Mucosa of descending colon (tissue), 3 donors: ENCODE measurements around the gene MTX2. TPM values are rescaled to one million over a fixed set of nuclear protein-coding genes. Genes with fewer than 3 reads are reported as not detected.

Experiments
- ATAC-seq: fragments of 200-7000 bp; cut with Tn5 transposase; one replicate; pipeline ENCODE4 v1.9.1; 2020; ENCODE audit warnings: mild to moderate bottlenecking, moderate library complexity
- DNase-seq, 3 donors: peaks; one replicate each; pipeline ENCODE4 v3.0.0-alpha.2; 2020
- H3K36me3 ChIP-seq: fragments of 200-600 bp; one replicate; pipeline ENCODE4 v1.8.0; 2021; ENCODE audit warnings: low read depth, mild to moderate bottlenecking
- H3K4me1 ChIP-seq: fragments of 200-600 bp; one replicate; pipeline ENCODE4 v1.8.0; 2021; ENCODE audit warnings: low read depth, mild to moderate bottlenecking
- H3K4me3 ChIP-seq: fragments of 200-600 bp; one replicate; pipeline ENCODE4 v1.8.0; 2021; ENCODE audit warnings: mild to moderate bottlenecking
- H3K9me3 ChIP-seq: fragments of 200-600 bp; one replicate; pipeline ENCODE4 v1.8.0; 2021; ENCODE audit warnings: mild to moderate bottlenecking
- intact Hi-C, 2 donors: fragments of 100-400 bp; cut with DNase I in 1 of 2; cut with micrococcal nuclease in 1 of 2; formaldehyde crosslinking; loops; one replicate each; pipeline versions ENCODE4 v1.11.0 to v1.11.1; 2022; cut with DNase I, micrococcal nuclease
- total RNA-seq, 3 donors: library from RNA; stranded (reverse); fragmentation: NEBNext Ultra II Directional in 2 of 3; extraction: Animal tissue kit (Norgen Biotek cat#: 25700) in 2 of 3; gene quantifications; one replicate each; pipeline versions ENCODE4 v1.2.1 to v1.2.4, GENCODE V29; 2021 to 2023
- TF ChIP-seq, protein P1 (sequence below): fragments of 200-600 bp; IDR thresholded peaks from one replicate; pipeline ENCODE4 v1.8.0; 2022; ENCODE audit warnings: antibody characterized with exemption, mild to moderate bottlenecking
- donor health status: DM: no; HTN: no; CAD: no; lungs with moderate emphysema.
- donor health status: DM: no; HTN: no; CAD: no.
- donor health status: DM: no; HTN: yes; CAD: no.

MTX2 gene
- total RNA-seq, 3 donors from 2014 or later, result 27.5 to 29.9 (median 29.8) TPM

DNA sequence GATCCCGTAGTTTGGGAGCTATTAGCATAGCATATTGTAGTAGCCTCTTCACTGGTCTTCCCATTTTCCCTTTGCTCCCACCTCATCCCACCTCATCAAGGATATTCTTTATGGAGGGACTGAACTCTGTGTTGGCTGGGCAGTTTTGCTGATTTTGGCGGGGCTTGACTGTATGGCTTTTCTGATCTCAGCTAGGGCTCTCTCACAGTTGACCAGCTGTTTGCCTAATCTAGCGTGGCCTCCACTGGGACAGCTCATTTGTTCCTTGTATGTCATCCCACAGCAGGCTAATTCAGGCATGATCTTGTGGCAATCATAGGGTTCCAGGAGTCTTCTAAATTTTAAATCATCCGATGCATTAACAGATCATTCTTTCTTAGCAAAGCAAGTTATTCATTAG lies 30.2 kb upstream of the MTX2 start:
- Histone ChIP-seq H3K36me3 (no peaks in the 10 kb centered on the region), H3K4me1 (no peaks in the 10 kb centered on the region), H3K4me3 (no peak overlapping the region), H3K9me3 (no peaks in the 10 kb centered on the region)
- ATAC-seq, result no peak
- TF ChIP-seq, protein P1, sequence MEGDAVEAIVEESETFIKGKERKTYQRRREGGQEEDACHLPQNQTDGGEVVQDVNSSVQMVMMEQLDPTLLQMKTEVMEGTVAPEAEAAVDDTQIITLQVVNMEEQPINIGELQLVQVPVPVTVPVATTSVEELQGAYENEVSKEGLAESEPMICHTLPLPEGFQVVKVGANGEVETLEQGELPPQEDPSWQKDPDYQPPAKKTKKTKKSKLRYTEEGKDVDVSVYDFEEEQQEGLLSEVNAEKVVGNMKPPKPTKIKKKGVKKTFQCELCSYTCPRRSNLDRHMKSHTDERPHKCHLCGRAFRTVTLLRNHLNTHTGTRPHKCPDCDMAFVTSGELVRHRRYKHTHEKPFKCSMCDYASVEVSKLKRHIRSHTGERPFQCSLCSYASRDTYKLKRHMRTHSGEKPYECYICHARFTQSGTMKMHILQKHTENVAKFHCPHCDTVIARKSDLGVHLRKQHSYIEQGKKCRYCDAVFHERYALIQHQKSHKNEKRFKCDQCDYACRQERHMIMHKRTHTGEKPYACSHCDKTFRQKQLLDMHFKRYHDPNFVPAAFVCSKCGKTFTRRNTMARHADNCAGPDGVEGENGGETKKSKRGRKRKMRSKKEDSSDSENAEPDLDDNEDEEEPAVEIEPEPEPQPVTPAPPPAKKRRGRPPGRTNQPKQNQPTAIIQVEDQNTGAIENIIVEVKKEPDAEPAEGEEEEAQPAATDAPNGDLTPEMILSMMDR, result no peak
- intact Hi-C loops, result no loop called here
- no peak for DNase-seq

DNA sequence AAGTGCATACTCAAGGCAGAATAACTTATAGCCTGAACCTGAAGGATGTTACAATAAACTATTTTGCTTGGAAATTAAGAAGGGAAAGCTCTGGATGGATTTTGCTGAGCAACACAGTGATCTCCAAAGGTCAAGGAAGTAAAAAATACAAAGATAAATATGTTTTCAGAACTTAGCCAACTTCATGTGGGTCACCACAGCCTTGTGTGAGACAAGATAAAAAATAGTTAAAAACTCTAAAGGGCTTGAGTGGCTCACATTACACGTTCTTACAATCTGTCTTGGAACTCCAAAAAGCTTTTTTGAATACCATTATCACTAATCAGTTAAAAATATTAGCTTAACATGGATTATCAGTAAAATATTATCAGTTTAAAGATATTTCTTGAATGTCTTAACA lies 28.9 kb upstream of the MTX2 start:
- Histone ChIP-seq H3K4me3 (no peak overlapping the region), H3K4me1 (no peaks in the 10 kb centered on the region), H3K36me3 (no peaks in the 10 kb centered on the region), H3K9me3 (no peaks in the 10 kb centered on the region)
- intact Hi-C loops, result no loop called here
- no peak for DNase-seq
- no peak for ATAC-seq
- TF ChIP-seq, protein P1, result no peak

DNA sequence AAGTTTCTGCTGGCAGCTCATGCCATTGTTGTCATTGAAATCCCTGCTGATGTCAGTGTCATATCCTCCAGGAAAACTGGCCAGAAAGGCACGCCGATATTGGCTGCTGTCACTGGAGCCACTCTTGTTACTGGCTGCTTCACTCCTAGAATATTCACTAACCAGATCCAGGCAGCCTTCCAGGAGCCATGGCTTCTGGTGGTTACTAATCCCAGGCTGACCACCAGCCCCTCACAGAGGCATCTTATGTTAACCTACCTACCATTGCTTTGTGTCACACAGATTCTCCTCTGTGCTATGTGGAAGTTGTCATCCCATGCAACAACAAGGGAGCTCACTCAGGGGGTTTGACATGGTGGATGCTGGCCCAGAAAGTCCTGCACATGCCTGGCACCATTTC lies 27.0 kb upstream of the MTX2 start:
- TF ChIP-seq, protein P1, result no peak
- Histone ChIP-seq H3K4me1 (no peaks in the 10 kb centered on the region), H3K4me3 (no peak overlapping the region), H3K9me3 (no peaks in the 10 kb centered on the region), H3K36me3 (no peaks in the 10 kb centered on the region)
- intact Hi-C loops, result no loop called here
- ATAC-seq (no peak), DNase-seq (no peak)

DNA sequence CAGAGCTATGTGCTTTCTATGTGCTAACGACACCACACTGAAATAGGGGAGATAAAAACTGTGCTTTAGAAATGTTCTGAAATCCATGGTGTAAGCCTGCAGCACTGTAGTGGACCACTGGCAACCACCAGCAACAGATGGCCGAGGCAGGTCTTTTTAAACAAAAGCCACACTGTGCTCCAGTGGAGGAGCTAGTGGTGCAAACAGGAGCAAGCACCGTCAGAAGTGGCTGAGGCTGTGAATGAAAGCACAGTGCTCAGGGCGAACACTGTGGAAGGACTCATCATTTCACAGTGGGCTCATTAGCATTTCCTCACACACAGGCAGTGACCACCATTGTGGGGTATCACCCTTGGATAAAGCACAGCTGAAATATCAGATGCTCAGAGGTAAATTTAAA lies 22.9 kb upstream of the MTX2 start:
- intact Hi-C loops, result no loop called here
- no peak for ATAC-seq
- H3K4me3 ChIP-seq, result no peak overlapping the region
- TF ChIP-seq, protein P1, result no peak
- no peaks in the 10 kb centered on the region for H3K4me1 ChIP-seq
- H3K36me3 ChIP-seq, result no peaks in the 10 kb centered on the region
- no peak for DNase-seq
- H3K9me3 ChIP-seq, result peaks cover 5% of the 10 kb centered on the region

DNA sequence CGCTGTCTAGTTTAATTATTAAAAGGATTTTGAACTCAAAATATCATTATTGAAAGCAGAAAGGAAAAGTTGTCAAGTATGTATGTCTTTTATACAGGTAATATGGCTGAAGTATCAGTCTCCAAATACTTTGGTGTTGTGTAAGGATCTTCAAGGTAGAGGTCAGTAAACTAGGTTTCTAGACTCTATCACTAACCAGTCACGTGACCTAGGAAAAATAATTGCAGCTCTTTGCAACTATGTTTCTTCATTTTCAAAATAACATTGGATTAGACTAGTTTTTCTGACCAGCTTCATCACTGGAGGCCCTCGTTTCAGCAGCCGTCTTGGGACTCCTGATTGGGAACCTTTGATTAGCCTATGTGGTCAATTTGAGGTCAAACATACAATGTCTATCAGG lies 21.4 kb upstream of the MTX2 start:
- DNase-seq, result no peak
- no peak for ATAC-seq
- TF ChIP-seq, protein P1, result no peak
- intact Hi-C loops, result no loop called here
- peaks cover 5% of the 10 kb centered on the region for H3K9me3 ChIP-seq
- H3K4me3 ChIP-seq, result no peak overlapping the region
- H3K4me1 ChIP-seq, result no peaks in the 10 kb centered on the region
- H3K36me3 ChIP-seq, result no peaks in the 10 kb centered on the region

DNA sequence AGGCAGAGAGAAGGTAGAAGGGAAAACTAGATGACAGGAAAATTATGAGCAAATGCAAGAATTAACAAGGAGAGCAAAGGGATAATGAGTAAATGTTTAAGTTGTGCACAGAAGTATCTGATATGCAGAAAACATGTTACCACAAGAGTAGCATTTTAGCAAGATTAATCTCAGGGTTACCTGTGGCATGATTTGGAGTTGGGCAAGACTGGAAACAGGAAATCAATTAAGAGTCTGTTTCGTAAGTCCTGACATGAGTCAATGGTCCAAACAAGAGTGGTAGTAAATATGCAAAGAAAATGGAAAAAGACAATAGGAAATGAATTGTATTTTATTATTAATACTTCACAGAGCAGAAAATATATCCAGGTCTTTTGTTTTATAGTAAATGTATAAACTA lies 17.3 kb upstream of the MTX2 start:
- H3K9me3 ChIP-seq, result peaks cover 5% of the 10 kb centered on the region
- TF ChIP-seq, protein P1, result no peak
- no peaks in the 10 kb centered on the region for H3K36me3 ChIP-seq
- no peak overlapping the region for H3K4me3 ChIP-seq
- ATAC-seq (no peak), DNase-seq (no peak)
- no peaks in the 10 kb centered on the region for H3K4me1 ChIP-seq
- intact Hi-C loops, result no loop called here
